Neural cell (in vitro differentiated cells): ENCODE results near the gene ANKRD37. TPM values are rescaled to one million over a fixed set of nuclear protein-coding genes. Genes with fewer than 3 reads are reported as not detected.

ENCODE experiments used
- H2AFZ ChIP-seq: fragments of 200-600, 300-800 bp; sonication (generic), shearing (Covaris generic); 2 replicates; pipeline ENCODE4 v1.6.0; 2014; ENCODE audit warnings: low read depth, mild to moderate bottlenecking, antibody characterized with exemption, low read length, moderate library complexity
- H3F3A ChIP-seq: fragments of 200-600 bp; shearing (Covaris generic); 2 replicates; pipeline ENCODE4 v1.6.1; 2016; ENCODE audit warnings: mild to moderate bottlenecking, moderate library complexity, mixed read lengths, antibody characterized with exemption, low read length; ENCODE audit not compliant: insufficient read depth, poor library complexity, severe bottlenecking
- H3K27ac ChIP-seq: fragments of 200-600, 300-800 bp; sonication (generic), shearing (Covaris generic); 2 replicates; pipeline ENCODE4 v1.5.1; 2014; ENCODE audit warnings: mild to moderate bottlenecking, low read length, moderate library complexity
- H3K27me3 ChIP-seq: fragments of 300-800, 200-600 bp; sonication (generic), shearing (Covaris generic); 2 replicates; pipeline ENCODE4 v1.6.0; 2014; ENCODE audit warnings: mild to moderate bottlenecking, low read depth, low read length, moderate library complexity; ENCODE audit not compliant: insufficient read depth
- H3K36me3 ChIP-seq: fragments of 300-800, 200-600 bp; sonication (generic), shearing (Covaris generic); 2 replicates; pipeline ENCODE4 v1.5.1; 2014; ENCODE audit warnings: mild to moderate bottlenecking, antibody characterized with exemption, low read length, moderate library complexity; ENCODE audit not compliant: insufficient read depth
- H3K4me2 ChIP-seq: fragments of 300-800, 200-600 bp; sonication (generic), shearing (Covaris generic); 2 replicates; pipeline ENCODE4 v1.6.0; 2014; ENCODE audit warnings: mild to moderate bottlenecking, low read length
- H3K4me3 ChIP-seq: fragments of 300-800, 200-600 bp; sonication (generic), shearing (Covaris generic); 2 replicates; pipeline ENCODE4 v1.5.1; 2014; ENCODE audit warnings: mild to moderate bottlenecking, low read length, moderate library complexity
- H3K79me2 ChIP-seq: fragments of 200-600 bp; shearing (Covaris generic); replicated peaks from 2 replicates; pipeline ENCODE4 v1.6.0; 2014; ENCODE audit warnings: mild to moderate bottlenecking, low read length, moderate library complexity; ENCODE audit not compliant: insufficient read depth
- H3K9ac ChIP-seq: fragments of 300-800, 200-600 bp; sonication (generic), shearing (Covaris generic); 2 replicates; pipeline ENCODE4 v1.6.1; 2016; ENCODE audit warnings: mild to moderate bottlenecking, low read length, mixed read lengths
- H3K9me2 ChIP-seq: fragments of 200-600 bp; shearing (Covaris generic); 2 replicates; pipeline ENCODE4 v1.6.1; 2016; ENCODE audit warnings: mild to moderate bottlenecking, low read length, mixed read lengths; ENCODE audit not compliant: insufficient read depth
- H3K9me3 ChIP-seq: fragments of 200-600, 300-800 bp; sonication (generic), shearing (Covaris generic); 2 replicates; pipeline ENCODE4 v1.6.1; 2016; ENCODE audit warnings: mild to moderate bottlenecking, mixed run types, low read length, moderate library complexity, mixed read lengths
- H4K20me1 ChIP-seq: fragments of 200-600 bp; shearing (Covaris generic); 2 replicates; pipeline ENCODE4 v1.6.1; 2016; ENCODE audit warnings: mild to moderate bottlenecking, mixed run types; ENCODE audit not compliant: insufficient read depth
- CTCF ChIP-seq: fragments of 450-650 bp; IDR thresholded peaks from 2 replicates; pipeline ENCODE4 v1.5.1; 2014; ENCODE audit warnings: antibody characterized with exemption, mild to moderate bottlenecking, moderate library complexity; ENCODE audit not compliant: poor library complexity, severe bottlenecking
- EP300 ChIP-seq: fragments of 450-650 bp; conservative IDR thresholded peaks from 2 replicates; pipeline ENCODE4 v1.6.1; 2014; ENCODE audit warnings: antibody characterized with exemption, mild to moderate bottlenecking, moderate library complexity; ENCODE audit not compliant: poor library complexity, severe bottlenecking
- EZH2 ChIP-seq: fragments of 200-600, 300-800 bp; shearing (Covaris generic), sonication (generic); IDR thresholded peaks from 2 replicates; pipeline ENCODE4 v1.6.1; 2014; ENCODE audit warnings: antibody characterized with exemption, low read length, borderline replicate concordance, mild to moderate bottlenecking; ENCODE audit not compliant: insufficient read depth, poor library complexity, severe bottlenecking
- MXI1 ChIP-seq: fragments of 450-650 bp; conservative IDR thresholded peaks from 2 replicates; pipeline ENCODE4 v1.6.1; 2014; ENCODE audit warnings: antibody characterized with exemption, mild to moderate bottlenecking; ENCODE audit not compliant: poor library complexity, severe bottlenecking
- POLR2AphosphoS5 ChIP-seq: IDR thresholded peaks from 2 replicates; pipeline ENCODE4 v1.6.1; 2012
- RAD21 ChIP-seq: fragments of 450-650 bp; conservative IDR thresholded peaks from 2 replicates; pipeline ENCODE4 v1.6.1; 2014; ENCODE audit warnings: antibody characterized with exemption, mild to moderate bottlenecking, moderate library complexity
- REST ChIP-seq: IDR thresholded peaks from 2 replicates; pipeline ENCODE4 v1.6.1; 2012; ENCODE audit warnings: borderline replicate concordance
- SMC3 ChIP-seq: fragments of 450-650 bp; conservative IDR thresholded peaks from 2 replicates; pipeline ENCODE4 v1.6.1; 2014; ENCODE audit warnings: antibody characterized with exemption, mild to moderate bottlenecking, moderate library complexity; ENCODE audit not compliant: poor library complexity
- TAF1 ChIP-seq: IDR thresholded peaks from 2 replicates; pipeline ENCODE4 v1.6.1; 2012; ENCODE audit warnings: low read depth
- polyA plus RNA-seq: library from polyadenylated mRNA; depleted of rRNA; stranded (reverse); fragments of >200 nt; gene quantifications from 2 replicates; pipeline ENCODE4 v1.2.3, GENCODE V29; 2014

Gene ANKRD37
- polyA plus RNA-seq, 1 donor from 2014 or later, result 2.6 TPM

GRCh38 chr4:185383451-185383850 is 13.2 kb upstream of the ANKRD37 start:
- no peak overlapping the region for H3K4me3 ChIP-seq
- H4K20me1 ChIP-seq, result no peaks in the 10 kb centered on the region
- H3K36me3 ChIP-seq, result no peaks in the 10 kb centered on the region
- H3K9ac ChIP-seq, result no peak overlapping the region
- H3K4me2 ChIP-seq, result no peak overlapping the region
- no peaks in the 10 kb centered on the region for H3K9me3 ChIP-seq
- no peaks in the 10 kb centered on the region for H3K9me2 ChIP-seq
- no peak overlapping the region for H2AFZ ChIP-seq
- no peaks in the 10 kb centered on the region for H3F3A ChIP-seq
- TF ChIP-seq EP300 (no peak), SMC3 (no peak)
- no peaks in the 10 kb centered on the region for H3K27me3 ChIP-seq
- H3K79me2 ChIP-seq, result no peaks in the 10 kb centered on the region
- H3K27ac ChIP-seq, result no peak overlapping the region

- Histone ChIP-seq H3K4me2 (no peak overlapping the region), H3K27ac (no peak overlapping the region), H4K20me1 (no peaks in the 10 kb centered on the region)
Observed at GRCh38 chr4:185384061-185384460, 12.6 kb upstream of the ANKRD37 start.

More at GRCh38 chr4:185384061-185384460, 12.6 kb upstream of the ANKRD37 start:
- no peaks in the 10 kb centered on the region for H3K27me3 ChIP-seq
- H3F3A ChIP-seq, result no peaks in the 10 kb centered on the region
- H2AFZ ChIP-seq, result no peak overlapping the region
- no peaks in the 10 kb centered on the region for H3K9me3 ChIP-seq
- H3K9me2 ChIP-seq, result no peaks in the 10 kb centered on the region
- H3K9ac ChIP-seq, result no peak overlapping the region
- no peaks in the 10 kb centered on the region for H3K36me3 ChIP-seq
- no peaks in the 10 kb centered on the region for H3K79me2 ChIP-seq
- no peak overlapping the region for H3K4me3 ChIP-seq
- no peak for TF ChIP-seq SMC3
- TF ChIP-seq CTCF, result no peak
- no peak for TF ChIP-seq MXI1
- TF ChIP-seq EP300, result no peak
- TF ChIP-seq POLR2AphosphoS5, result no peak
- no peak for TF ChIP-seq REST
- no peak for TF ChIP-seq TAF1
- TF ChIP-seq RAD21, result no peak
- no peak for TF ChIP-seq EZH2
